Thoracic aorta (tissue), 2 donors: Measurements from ENCODE around the gene OTOG. TPM values are rescaled to one million over a fixed set of nuclear protein-coding genes. Genes with fewer than 3 reads are reported as not detected.

Experiments
- ATAC-seq: fragments of 150-250 bp; one replicate; pipeline ENCODE4 v1.8.0; 2017; ENCODE audit warnings: low read depth; ENCODE audit not compliant: insufficient number of reproducible peaks, low FRiP score
- DNase-seq: peaks from one replicate; pipeline ENCODE4 v3.0.0-alpha.2; 2020; ENCODE audit warnings: low spot score
- H3K27ac ChIP-seq, 2 donors: fragments of 200-600 bp; sonication (generic); 1 replicate in 1 of 2; 2 replicates in 1 of 2; pipeline ENCODE4 v1.5.1; 2016; ENCODE audit warnings: mild to moderate bottlenecking in 2 of 2, moderate library complexity in 2 of 2
- H3K27me3 ChIP-seq: fragments of 200-600 bp; sonication (generic); replicated peaks from 2 replicates; pipeline ENCODE4 v1.6.0; 2016; ENCODE audit warnings: mild to moderate bottlenecking; ENCODE audit not compliant: insufficient read depth
- H3K36me3 ChIP-seq: fragments of 200-600 bp; sonication (generic); one replicate; pipeline ENCODE4 v1.5.1; 2016
- H3K4me1 ChIP-seq, 2 donors: fragments of 200-600 bp; sonication (generic); 1 replicate in 1 of 2; 2 replicates in 1 of 2; pipeline versions ENCODE4 v1.5.1 to v1.6.0; 2016; ENCODE audit warnings: low read depth in 2 of 2, mild to moderate bottlenecking in 1 of 2; ENCODE audit not compliant: control insufficient read depth in 1 of 2
- H3K4me3 ChIP-seq: fragments of 200-600 bp; sonication (generic); 2 replicates; pipeline ENCODE4 v1.5.1; 2016; ENCODE audit warnings: mild to moderate bottlenecking
- H3K9me3 ChIP-seq: fragments of 200-600 bp; sonication (generic); 2 replicates; pipeline ENCODE4 v1.5.1; 2016
- total RNA-seq, 2 donors: library from RNA; depleted of rRNA; stranded (reverse); fragments of >200 nt; gene quantifications; one replicate each; pipeline versions ENCODE4 v1.1.0 to v1.2.3, GENCODE V29; 2016
- TF ChIP-seq, protein P1 (sequence below): fragments of 200-600 bp; sonication (generic); IDR thresholded peaks from one replicate; pipeline ENCODE4 v1.5.1; 2019; ENCODE audit warnings: antibody characterized with exemption

OTOG gene
- total RNA-seq, 2 donors from 2014 or later: not detected

- H3K27ac ChIP-seq: no peak overlapping the region
- H3K4me3 ChIP-seq: no peak overlapping the region
- no peaks in the 10 kb centered on the region for H3K36me3 ChIP-seq
- no peaks in the 10 kb centered on the region for H3K27me3 ChIP-seq
- TF ChIP-seq, protein P1, sequence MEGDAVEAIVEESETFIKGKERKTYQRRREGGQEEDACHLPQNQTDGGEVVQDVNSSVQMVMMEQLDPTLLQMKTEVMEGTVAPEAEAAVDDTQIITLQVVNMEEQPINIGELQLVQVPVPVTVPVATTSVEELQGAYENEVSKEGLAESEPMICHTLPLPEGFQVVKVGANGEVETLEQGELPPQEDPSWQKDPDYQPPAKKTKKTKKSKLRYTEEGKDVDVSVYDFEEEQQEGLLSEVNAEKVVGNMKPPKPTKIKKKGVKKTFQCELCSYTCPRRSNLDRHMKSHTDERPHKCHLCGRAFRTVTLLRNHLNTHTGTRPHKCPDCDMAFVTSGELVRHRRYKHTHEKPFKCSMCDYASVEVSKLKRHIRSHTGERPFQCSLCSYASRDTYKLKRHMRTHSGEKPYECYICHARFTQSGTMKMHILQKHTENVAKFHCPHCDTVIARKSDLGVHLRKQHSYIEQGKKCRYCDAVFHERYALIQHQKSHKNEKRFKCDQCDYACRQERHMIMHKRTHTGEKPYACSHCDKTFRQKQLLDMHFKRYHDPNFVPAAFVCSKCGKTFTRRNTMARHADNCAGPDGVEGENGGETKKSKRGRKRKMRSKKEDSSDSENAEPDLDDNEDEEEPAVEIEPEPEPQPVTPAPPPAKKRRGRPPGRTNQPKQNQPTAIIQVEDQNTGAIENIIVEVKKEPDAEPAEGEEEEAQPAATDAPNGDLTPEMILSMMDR: no peak
- DNase-seq (no peak), ATAC-seq (no peak)
- H3K9me3 ChIP-seq: no peaks in the 10 kb centered on the region
- H3K4me1 ChIP-seq: no peaks in the 10 kb centered on the region
Observed at GRCh38 chr11:17533341-17533740, 13.7 kb upstream of the OTOG start.

- no peaks in the 10 kb centered on the region for H3K9me3 ChIP-seq
- no peak overlapping the region for H3K4me3 ChIP-seq
- TF ChIP-seq, protein P1: no peak
- no peaks in the 10 kb centered on the region for H3K27me3 ChIP-seq
- DNase-seq (no peak), ATAC-seq (no peak)
- H3K36me3 ChIP-seq: no peaks in the 10 kb centered on the region
- H3K27ac ChIP-seq: no peak overlapping the region
- H3K4me1 ChIP-seq: no peaks in the 10 kb centered on the region
Observed at GRCh38 chr11:17533778-17534415, 13.2 kb upstream of the OTOG start.

DNA sequence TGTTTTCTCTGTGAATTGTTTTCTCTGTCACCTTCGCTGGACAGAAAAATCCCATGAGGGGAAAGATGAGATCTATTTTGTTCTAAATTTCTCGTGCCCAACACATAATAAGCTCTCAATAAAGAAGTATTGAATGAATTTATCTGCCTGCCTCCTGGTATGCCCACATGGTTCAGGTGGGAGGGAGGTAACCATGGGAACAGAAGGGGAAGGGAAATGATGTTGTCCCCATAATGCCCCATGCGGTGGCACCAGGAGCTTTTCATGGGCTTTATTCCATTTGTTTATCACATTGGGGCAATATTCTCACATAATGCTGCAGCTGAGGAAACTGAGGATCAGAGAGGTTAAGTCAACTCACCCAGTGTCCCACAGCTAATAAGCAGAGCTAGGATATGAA is 11.6 kb upstream of the OTOG start:
- TF ChIP-seq, protein P1: no peak
- Histone ChIP-seq H3K27me3 (no peaks in the 10 kb centered on the region), H3K4me1 (no peaks in the 10 kb centered on the region), H3K36me3 (no peaks in the 10 kb centered on the region), H3K27ac (no peak overlapping the region), H3K4me3 (no peak overlapping the region), H3K9me3 (no peaks in the 10 kb centered on the region)
- no peak for ATAC-seq
- no peak for DNase-seq

DNA sequence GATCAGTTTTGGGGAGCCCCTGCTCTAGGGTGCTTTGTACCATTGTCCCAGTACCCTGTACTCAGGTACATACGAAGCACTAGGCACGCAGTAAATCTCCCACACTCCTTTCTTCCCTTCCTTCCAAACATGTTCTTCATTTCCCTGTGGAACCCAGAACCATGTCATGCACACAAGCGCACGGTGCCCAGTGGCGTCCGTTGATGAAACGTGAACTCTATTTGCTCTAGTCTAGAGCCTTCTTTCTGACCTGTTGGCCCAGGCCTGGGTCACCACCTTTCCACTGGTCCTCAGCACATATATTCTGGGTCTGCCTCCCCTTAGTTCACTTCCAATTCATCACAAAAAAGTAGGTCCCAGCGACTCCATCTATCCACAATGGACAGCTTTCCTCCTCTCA is 9.8 kb upstream of the OTOG start:
- DNase-seq (no peak), ATAC-seq (no peak)
- Histone ChIP-seq H3K27me3 (no peaks in the 10 kb centered on the region), H3K27ac (no peak overlapping the region), H3K9me3 (no peaks in the 10 kb centered on the region), H3K36me3 (no peaks in the 10 kb centered on the region), H3K4me1 (no peaks in the 10 kb centered on the region), H3K4me3 (no peak overlapping the region)
- TF ChIP-seq, protein P1: no peak

DNA sequence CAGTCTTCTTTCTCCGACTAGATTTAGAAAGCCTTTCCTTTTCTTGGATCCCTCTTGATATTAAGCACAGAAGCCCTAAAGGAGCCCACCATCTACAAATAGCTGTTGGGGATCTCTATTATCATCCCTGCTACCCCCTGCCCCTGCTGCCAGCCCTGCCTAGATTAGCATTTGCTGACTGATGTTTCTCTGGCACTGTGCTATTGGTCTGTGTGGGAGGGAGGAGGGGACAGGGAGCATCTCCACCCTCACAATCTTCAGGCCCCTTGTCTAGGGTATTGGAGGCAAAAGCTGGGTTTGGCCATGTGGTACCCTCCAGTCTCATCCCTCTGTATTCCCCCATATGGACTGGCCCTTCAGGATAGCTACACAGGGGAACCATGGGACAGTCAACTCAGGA is 9.0 kb upstream of the OTOG start:
- H3K36me3 ChIP-seq: no peaks in the 10 kb centered on the region
- no peaks in the 10 kb centered on the region for H3K4me1 ChIP-seq
- H3K27ac ChIP-seq: no peak overlapping the region
- no peak for ATAC-seq
- no peaks in the 10 kb centered on the region for H3K27me3 ChIP-seq
- TF ChIP-seq, protein P1: no peak
- no peak for DNase-seq
- H3K9me3 ChIP-seq: no peaks in the 10 kb centered on the region
- H3K4me3 ChIP-seq: no peak overlapping the region
